Suprapubic skin (tissue), 3 donors: ENCODE results near the gene EEIG2.
"Not testable (repeated sequence)": the region's sequence is repeated elsewhere in the genome, so short reads cannot be mapped to it uniquely, and the experiment has no call there.

ENCODE experiments used
- CTCF ChIP-seq, 2 donors: fragments of 200-600 bp in 1 of 2; fragments of 450-650 bp in 1 of 2; sonication (generic) in 1 of 2; IDR thresholded peaks; one replicate each; pipeline ENCODE4 v1.5.1; 2016 to 2019; ENCODE audit warnings: antibody characterized with exemption in 2 of 2, mild to moderate bottlenecking in 1 of 2, moderate library complexity in 1 of 2
- EP300 ChIP-seq: sonication (generic); formaldehyde crosslinking; IDR thresholded peaks from one replicate; pipeline ENCODE4 v1.6.1; 2017; ENCODE audit warnings: antibody characterized with exemption

GRCh38 chr1:108547493-108547892 lies 12.4 kb upstream of the EEIG2 start:
- TF ChIP-seq CTCF (IDR thresholded peaks at IDR 0.05); EP300: not testable (repeated sequence)
